Endodermal cell (in vitro differentiated cells): ENCODE results near the gene KIAA0232. TPM values are rescaled to one million over a fixed set of nuclear protein-coding genes. Genes with fewer than 3 reads are reported as not detected.

Experiments
- DNase-seq: peaks from one replicate; pipeline ENCODE4 v3.0.0-alpha.2; 2017
- H3K27ac ChIP-seq: 2 replicates; pipeline ENCODE4 v1.5.1; 2013; ENCODE audit warnings: mild to moderate bottlenecking, low read depth, low read length, moderate library complexity
- H3K27me3 ChIP-seq: 2 replicates; pipeline ENCODE4 v1.6.1; 2013; ENCODE audit warnings: mild to moderate bottlenecking, low read length, moderate library complexity; ENCODE audit not compliant: insufficient read depth, control insufficient read depth, poor library complexity, severe bottlenecking
- H3K36me3 ChIP-seq: 2 replicates; pipeline ENCODE4 v1.7.0; 2013; ENCODE audit warnings: mild to moderate bottlenecking, low read length, moderate library complexity; ENCODE audit not compliant: control insufficient read depth, insufficient read depth
- H3K4me1 ChIP-seq: one replicate; pipeline ENCODE4 v1.7.0; 2013; ENCODE audit warnings: low read length; ENCODE audit not compliant: control insufficient read depth, insufficient read depth
- H3K4me3 ChIP-seq: 2 replicates; pipeline ENCODE4 v1.5.1; 2013; ENCODE audit warnings: mild to moderate bottlenecking, low read length, moderate library complexity
- H3K9ac ChIP-seq: 2 replicates; pipeline ENCODE4 v1.6.1; 2013; ENCODE audit warnings: mild to moderate bottlenecking, low read length, moderate library complexity; ENCODE audit not compliant: poor library complexity, severe bottlenecking; ENCODE audit errors: extremely low read depth
- H3K9me3 ChIP-seq: 2 replicates; pipeline ENCODE4 v1.6.1; 2013; ENCODE audit warnings: mild to moderate bottlenecking, low read length, moderate library complexity; ENCODE audit not compliant: control insufficient read depth
- H3K27ac Mint-ChIP-seq: 2 replicates; pipeline ENCODE4 v1.8.0; 2020; ENCODE audit warnings: mixed read lengths
- H3K27me3 Mint-ChIP-seq: 2 replicates; pipeline ENCODE4 v1.8.0; 2021; ENCODE audit warnings: mild to moderate bottlenecking, mixed read lengths; ENCODE audit not compliant: insufficient read depth
- H3K36me3 Mint-ChIP-seq: 2 replicates; pipeline ENCODE4 v1.8.0; 2020; ENCODE audit warnings: low read depth, mixed read lengths
- H3K4me1 Mint-ChIP-seq: 2 replicates; pipeline ENCODE4 v1.8.0; 2020; ENCODE audit warnings: mixed read lengths
- H3K4me3 Mint-ChIP-seq: 2 replicates; pipeline ENCODE4 v1.8.0; 2020; ENCODE audit warnings: mild to moderate bottlenecking, moderate library complexity, mixed read lengths
- H3K9me3 Mint-ChIP-seq: 2 replicates; pipeline ENCODE4 v1.8.0; 2020; ENCODE audit warnings: mild to moderate bottlenecking, mixed read lengths
- WGBS, 2 experiments: methylation state at CpG; one replicate each; pipeline versions ENCODE4 v1.1.5 to v1.1.7; 2013; ENCODE audit warnings: missing lambda C conversion rate in 2 of 2, mixed read lengths in 1 of 2; ENCODE audit not compliant: insufficient coverage in 1 of 2, insufficient read length in 1 of 2; 5-methylcytosine and 5-hydroxymethylcytosine counted together
- total RNA-seq, 2 donors: library from RNA; stranded (reverse); fragmentation: NEBNext Ultra II Directional in 1 of 2; extraction: Animal tissue kit (Norgen Biotek cat#: 25700) in 1 of 2; gene quantifications; 2 replicates in 1 of 2; 3 replicates in 1 of 2; pipeline ENCODE4 v1.2.1, GENCODE V29; 2021
- TF ChIP-seq, protein P1 (sequence below): fragments of 200-600 bp; sonication (generic); conservative IDR thresholded peaks from 2 replicates; pipeline ENCODE4 v1.5.0; 2021; ENCODE audit warnings: antibody characterized with exemption, mild to moderate bottlenecking

KIAA0232 gene
- total RNA-seq, 2 donors from 2014 or later: 32.9 to 43.5 TPM

DNA sequence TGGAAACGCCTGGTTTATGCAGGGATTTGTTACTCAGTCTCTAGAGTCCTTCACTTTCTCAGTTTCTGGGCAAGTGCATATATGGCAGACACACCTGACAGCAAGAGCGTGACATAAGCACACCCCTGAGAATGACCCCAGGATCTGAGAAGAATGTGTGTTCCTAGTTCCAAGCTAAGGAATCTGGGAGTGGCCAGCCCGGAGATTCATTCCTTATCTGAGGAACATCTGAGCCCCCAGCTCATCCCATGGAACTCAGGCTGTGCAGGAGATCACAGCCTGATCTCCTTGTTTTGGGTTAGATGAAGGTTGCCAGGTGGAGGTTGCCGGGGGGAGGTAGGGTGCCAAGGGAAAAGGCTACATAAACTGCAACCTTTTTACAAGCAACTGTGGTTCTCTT lies 23.8 kb upstream of the KIAA0232 start:
- H3K36me3 Mint-ChIP-seq: no peaks in the 10 kb centered on the region
- peaks cover 3% of the 10 kb centered on the region for H3K9me3 Mint-ChIP-seq
- H3K27ac Mint-ChIP-seq: no peak overlapping the region
- no peak overlapping the region for H3K4me3 Mint-ChIP-seq
- Histone ChIP-seq H3K4me1 (no peaks in the 10 kb centered on the region), H3K4me3 (no peak overlapping the region), H3K27ac (no peak overlapping the region), H3K36me3 (no peaks in the 10 kb centered on the region), H3K9ac (no peak overlapping the region), H3K9me3 (no peaks in the 10 kb centered on the region), H3K27me3 (no peaks in the 10 kb centered on the region)
- DNase-seq: no peak
- TF ChIP-seq, protein P1, sequence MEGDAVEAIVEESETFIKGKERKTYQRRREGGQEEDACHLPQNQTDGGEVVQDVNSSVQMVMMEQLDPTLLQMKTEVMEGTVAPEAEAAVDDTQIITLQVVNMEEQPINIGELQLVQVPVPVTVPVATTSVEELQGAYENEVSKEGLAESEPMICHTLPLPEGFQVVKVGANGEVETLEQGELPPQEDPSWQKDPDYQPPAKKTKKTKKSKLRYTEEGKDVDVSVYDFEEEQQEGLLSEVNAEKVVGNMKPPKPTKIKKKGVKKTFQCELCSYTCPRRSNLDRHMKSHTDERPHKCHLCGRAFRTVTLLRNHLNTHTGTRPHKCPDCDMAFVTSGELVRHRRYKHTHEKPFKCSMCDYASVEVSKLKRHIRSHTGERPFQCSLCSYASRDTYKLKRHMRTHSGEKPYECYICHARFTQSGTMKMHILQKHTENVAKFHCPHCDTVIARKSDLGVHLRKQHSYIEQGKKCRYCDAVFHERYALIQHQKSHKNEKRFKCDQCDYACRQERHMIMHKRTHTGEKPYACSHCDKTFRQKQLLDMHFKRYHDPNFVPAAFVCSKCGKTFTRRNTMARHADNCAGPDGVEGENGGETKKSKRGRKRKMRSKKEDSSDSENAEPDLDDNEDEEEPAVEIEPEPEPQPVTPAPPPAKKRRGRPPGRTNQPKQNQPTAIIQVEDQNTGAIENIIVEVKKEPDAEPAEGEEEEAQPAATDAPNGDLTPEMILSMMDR: no peak
- WGBS, 2 experiments: 70 to 80% methylated on average over 4 of the region's 4 CpGs
- H3K27me3 Mint-ChIP-seq: peaks cover 2% of the 10 kb centered on the region
- H3K4me1 Mint-ChIP-seq: peaks cover 6% of the 10 kb centered on the region

DNA sequence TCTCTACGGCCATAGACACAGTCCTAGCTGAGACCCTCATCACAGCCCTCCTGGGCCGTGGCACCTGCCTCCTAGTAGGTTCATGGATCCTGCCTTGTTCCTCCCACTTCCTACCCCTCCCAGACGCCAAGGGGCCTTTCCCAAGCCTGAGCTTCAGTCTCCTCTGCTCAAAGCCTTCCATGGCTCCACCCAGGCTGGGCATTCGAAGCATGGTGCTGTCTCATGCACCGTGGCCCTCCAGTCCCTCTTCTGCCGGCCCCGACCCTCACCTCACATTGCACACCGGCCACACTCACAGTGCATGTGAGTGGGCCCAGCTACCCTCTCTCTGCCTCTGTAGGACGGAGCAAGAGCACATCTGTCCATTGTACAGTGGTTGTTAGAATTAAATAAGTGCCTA lies 21.7 kb upstream of the KIAA0232 start:
- Histone ChIP-seq H3K9me3 (no peaks in the 10 kb centered on the region), H3K9ac (no peak overlapping the region), H3K27me3 (no peaks in the 10 kb centered on the region), H3K36me3 (no peaks in the 10 kb centered on the region), H3K4me1 (no peaks in the 10 kb centered on the region), H3K27ac (no peak overlapping the region), H3K4me3 (no peak overlapping the region)
- peaks cover 2% of the 10 kb centered on the region for H3K27me3 Mint-ChIP-seq
- peaks cover 6% of the 10 kb centered on the region for H3K4me1 Mint-ChIP-seq
- DNase-seq: no peak
- TF ChIP-seq, protein P1: no peak
- H3K36me3 Mint-ChIP-seq: no peaks in the 10 kb centered on the region
- H3K4me3 Mint-ChIP-seq: no peak overlapping the region
- no peak overlapping the region for H3K27ac Mint-ChIP-seq
- WGBS, 2 experiments: 96 to 100% methylated on average over 4 to 9 of the region's 9 CpGs
- no peaks in the 10 kb centered on the region for H3K9me3 Mint-ChIP-seq

DNA sequence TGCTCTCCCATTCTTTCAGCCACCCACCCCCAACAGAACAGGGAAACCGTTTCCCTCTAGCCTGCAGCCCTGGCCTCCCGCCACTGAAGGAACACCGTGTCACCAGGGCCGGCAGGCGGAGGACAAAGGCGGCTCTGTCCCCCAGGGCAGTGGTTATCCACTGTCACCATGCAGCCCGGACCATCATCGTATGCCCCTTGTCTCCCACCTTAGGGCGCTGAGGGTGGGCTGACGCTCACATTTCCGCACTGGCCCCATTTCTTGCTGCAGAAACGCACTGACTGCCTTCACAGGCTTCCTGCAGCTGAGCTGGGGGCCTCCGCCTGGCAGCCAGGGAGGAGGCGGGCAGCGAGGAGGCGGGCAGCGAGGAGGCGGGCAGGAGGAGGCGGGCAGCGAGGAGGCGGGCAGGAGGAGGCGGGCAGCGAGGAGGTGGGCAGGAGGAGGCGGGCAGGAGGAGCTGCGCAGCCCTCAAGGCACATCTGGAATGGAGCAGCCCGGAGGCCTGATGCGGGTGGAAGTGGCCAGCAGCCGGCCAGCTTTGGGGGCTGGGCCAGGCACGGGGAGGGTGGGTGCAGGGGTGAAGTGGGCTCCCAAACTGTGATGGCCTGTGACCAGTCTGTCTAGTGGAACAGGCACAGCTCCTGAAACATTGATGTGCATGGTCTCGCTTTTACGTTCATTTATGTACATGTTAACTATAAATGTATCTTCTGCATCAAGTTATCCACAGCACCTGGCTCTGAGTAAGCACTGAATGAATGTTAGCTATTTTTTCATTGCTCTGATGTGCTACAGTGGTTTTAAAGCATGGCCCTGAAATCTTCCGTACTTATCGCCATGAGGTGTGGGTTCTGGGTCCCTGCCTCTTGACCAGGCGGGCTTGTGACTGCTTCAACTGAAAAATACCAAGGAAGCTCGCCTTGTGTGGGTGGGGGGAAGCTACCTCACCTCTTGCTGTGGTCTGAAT lies 20.6 kb upstream of the KIAA0232 start:
- WGBS, 2 experiments: 89 to 92% methylated on average over 20 to 35 of the region's 35 CpGs
- Histone ChIP-seq H3K4me1 (no peaks in the 10 kb centered on the region), H3K9me3 (no peaks in the 10 kb centered on the region), H3K27me3 (no peaks in the 10 kb centered on the region), H3K27ac (no peak overlapping the region), H3K9ac (no peak overlapping the region), H3K36me3 (no peaks in the 10 kb centered on the region), H3K4me3 (no peak overlapping the region)
- H3K9me3 Mint-ChIP-seq: no peaks in the 10 kb centered on the region
- peaks cover 6% of the 10 kb centered on the region for H3K4me1 Mint-ChIP-seq
- H3K27me3 Mint-ChIP-seq: peaks cover 2% of the 10 kb centered on the region
- TF ChIP-seq, protein P1: no peak
- no peaks in the 10 kb centered on the region for H3K36me3 Mint-ChIP-seq
- H3K27ac Mint-ChIP-seq: no peak overlapping the region
- H3K4me3 Mint-ChIP-seq: no peak overlapping the region
- DNase-seq: peak; percentile 29
